Subcutaneous adipose tissue (tissue), 4 donors: Measurements from ENCODE around the gene JSRP1. TPM values are rescaled to one million over a fixed set of nuclear protein-coding genes. Genes with fewer than 3 reads are reported as not detected.

ENCODE experiments used
- CTCF ChIP-seq: fragments of 450-650 bp; IDR thresholded peaks from one replicate; pipeline ENCODE4 v1.5.1; 2016; ENCODE audit warnings: low read depth, mild to moderate bottlenecking, control low read depth, antibody characterized with exemption, moderate library complexity
- total RNA-seq, 4 donors: library from RNA; depleted of rRNA; stranded (reverse); fragments of >200 nt; gene quantifications; one replicate each; pipeline ENCODE4 v1.1.0, GENCODE V29; 2016

The JSRP1 gene
- total RNA-seq, 4 donors from 2014 or later: not detected

- TF ChIP-seq CTCF: no peak
Observed at GRCh38 chr19:2254064-2254872, 1.9 kb downstream of the JSRP1 start.

GRCh38 chr19:2253106-2254063 lies 2.8 kb downstream of the JSRP1 start:
- no peak for TF ChIP-seq CTCF

- no peak for TF ChIP-seq CTCF
Observed at GRCh38 chr19:2252797-2253105, 3.5 kb downstream of the JSRP1 start.

GRCh38 chr19:2252055-2252796 lies 4.0 kb downstream of the JSRP1 start:
- no peak for TF ChIP-seq CTCF

- TF ChIP-seq CTCF: no peak
Observed at GRCh38 chr19:2251106-2252054, 4.8 kb downstream of the JSRP1 start.

- no peak for TF ChIP-seq CTCF
Observed at GRCh38 chr19:2250766-2251105, 5.5 kb downstream of the JSRP1 start.
